AG08396 (cell line): ENCODE results near the gene SGSM2.

ENCODE experiments used
- DNase-seq: peaks from one replicate; pipeline ENCODE4 v3.0.0; 2012; ENCODE audit warnings: low spot score, mixed read lengths

The SGSM2 gene

GRCh38 chr17:2398182-2398581 is 60.9 kb downstream of the SGSM2 start:
- no peak for DNase-seq

GRCh38 chr17:2398655-2399571 is 61.6 kb downstream of the SGSM2 start:
- peak; percentile 59 for DNase-seq

- DNase-seq = peak; percentile 95
Observed at GRCh38 chr17:2399572-2400473, 62.5 kb downstream of the SGSM2 start.

GRCh38 chr17:2400474-2400866 is 63.2 kb downstream of the SGSM2 start:
- DNase-seq = peak; percentile 56

- DNase-seq = peak; percentile 95
Observed at GRCh38 chr17:2400877-2401425, 63.6 kb downstream of the SGSM2 start, which contains the start of gene MNT. Gene MNT (minus strand): TSS chr17:2401060. CDS start chr17:2400712, 348 bp downstream.

- DNase-seq = peak; percentile 94
Observed at GRCh38 chr17:2401426-2402221, 64.3 kb downstream of the SGSM2 start.

GRCh38 chr17:2402544-2402943 is 65.2 kb downstream of the SGSM2 start:
- DNase-seq = no peak

GRCh38 chr17:2403044-2403443 is 65.7 kb downstream of the SGSM2 start:
- no peak for DNase-seq

- DNase-seq = peak; percentile 61
Observed at GRCh38 chr17:2405247-2405926, 68.1 kb downstream of the SGSM2 start.

GRCh38 chr17:2406271-2406902 is 69.1 kb downstream of the SGSM2 start:
- no peak for DNase-seq

- peak; percentile 79 for DNase-seq
Observed at GRCh38 chr17:2406903-2407790, 69.8 kb downstream of the SGSM2 start.

- DNase-seq = no peak
Observed at GRCh38 chr17:2410951-2411350, 73.7 kb downstream of the SGSM2 start.

- DNase-seq = no peak
Observed at GRCh38 chr17:2412561-2413021, 75.3 kb downstream of the SGSM2 start.

GRCh38 chr17:2414446-2415064 is 77.3 kb downstream of the SGSM2 start:
- DNase-seq = no peak

GRCh38 chr17:2415081-2415480 is 77.8 kb downstream of the SGSM2 start:
- DNase-seq = no peak

GRCh38 chr17:2416010-2416734 is 78.9 kb downstream of the SGSM2 start:
- DNase-seq = peak; percentile 86

GRCh38 chr17:2418572-2418971 is 81.3 kb downstream of the SGSM2 start:
- peak; percentile 62 for DNase-seq

GRCh38 chr17:2419486-2419885 is 82.2 kb downstream of the SGSM2 start:
- DNase-seq = no peak
